ENCODE results near the gene RASSF7.

RASSF7 gene

DNA sequence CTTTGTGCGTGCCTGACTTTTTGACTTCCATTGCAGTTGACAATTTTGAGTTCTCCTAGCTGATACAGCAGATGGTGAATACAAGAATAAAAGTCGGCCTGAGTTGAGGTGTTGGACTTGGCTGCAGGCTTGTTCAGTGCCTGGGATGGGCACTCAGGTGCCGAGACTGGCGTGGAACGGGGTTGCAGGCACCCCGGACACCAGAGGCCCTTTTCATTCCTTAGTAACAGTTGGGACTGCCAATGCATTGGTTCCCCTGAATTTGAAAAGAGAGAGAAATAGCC is 16.8 kb downstream of the RASSF7 start:
- no peak for DNase-seq (ENCODE audit: low spot score)
- in situ Hi-C loops (cut with MboI; ENCODE audit: low sequenced_read_pairs, unreplicated experiment), result no loop called here
- TF ChIP-seq, protein P1, sequence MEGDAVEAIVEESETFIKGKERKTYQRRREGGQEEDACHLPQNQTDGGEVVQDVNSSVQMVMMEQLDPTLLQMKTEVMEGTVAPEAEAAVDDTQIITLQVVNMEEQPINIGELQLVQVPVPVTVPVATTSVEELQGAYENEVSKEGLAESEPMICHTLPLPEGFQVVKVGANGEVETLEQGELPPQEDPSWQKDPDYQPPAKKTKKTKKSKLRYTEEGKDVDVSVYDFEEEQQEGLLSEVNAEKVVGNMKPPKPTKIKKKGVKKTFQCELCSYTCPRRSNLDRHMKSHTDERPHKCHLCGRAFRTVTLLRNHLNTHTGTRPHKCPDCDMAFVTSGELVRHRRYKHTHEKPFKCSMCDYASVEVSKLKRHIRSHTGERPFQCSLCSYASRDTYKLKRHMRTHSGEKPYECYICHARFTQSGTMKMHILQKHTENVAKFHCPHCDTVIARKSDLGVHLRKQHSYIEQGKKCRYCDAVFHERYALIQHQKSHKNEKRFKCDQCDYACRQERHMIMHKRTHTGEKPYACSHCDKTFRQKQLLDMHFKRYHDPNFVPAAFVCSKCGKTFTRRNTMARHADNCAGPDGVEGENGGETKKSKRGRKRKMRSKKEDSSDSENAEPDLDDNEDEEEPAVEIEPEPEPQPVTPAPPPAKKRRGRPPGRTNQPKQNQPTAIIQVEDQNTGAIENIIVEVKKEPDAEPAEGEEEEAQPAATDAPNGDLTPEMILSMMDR (IDR thresholded peaks at IDR 0.05; ENCODE audit: borderline replicate concordance, control extremely low read depth, extremely low read depth, insufficient read depth, missing control alignments), result no peak

GRCh38 chr11:578276-579035 is 17.7 kb downstream of the RASSF7 start:
- no peak for DNase-seq (ENCODE audit: low spot score)
- TF ChIP-seq, protein P1 (IDR thresholded peaks at IDR 0.05; ENCODE audit: borderline replicate concordance, control extremely low read depth, extremely low read depth, insufficient read depth, missing control alignments), result no peak
- in situ Hi-C loops (cut with MboI; ENCODE audit: low sequenced_read_pairs, unreplicated experiment), result no loop called here

GRCh38 chr11:579830-580601 is 19.2 kb downstream of the RASSF7 start:
- TF ChIP-seq, protein P1 (IDR thresholded peaks at IDR 0.05; ENCODE audit: borderline replicate concordance, control extremely low read depth, extremely low read depth, insufficient read depth, missing control alignments), result no peak
- in situ Hi-C loops (cut with MboI; ENCODE audit: low sequenced_read_pairs, unreplicated experiment), result no loop called here
- no peak for DNase-seq (ENCODE audit: low spot score)

GRCh38 chr11:581342-581741 is 20.6 kb downstream of the RASSF7 start:
- in situ Hi-C loops (cut with MboI; ENCODE audit: low sequenced_read_pairs, unreplicated experiment), result no loop called here
- DNase-seq (ENCODE audit: low spot score), result no peak
- TF ChIP-seq, protein P1 (IDR thresholded peaks at IDR 0.05; ENCODE audit: borderline replicate concordance, control extremely low read depth, extremely low read depth, insufficient read depth, missing control alignments), result no peak

- TF ChIP-seq, protein P1 (IDR thresholded peaks at IDR 0.05; ENCODE audit: borderline replicate concordance, control extremely low read depth, extremely low read depth, insufficient read depth, missing control alignments), result no peak
- no peak for DNase-seq (ENCODE audit: low spot score)
- in situ Hi-C loops (cut with MboI; ENCODE audit: low sequenced_read_pairs, unreplicated experiment), result no loop called here
These were observed 21.0 kb downstream of the RASSF7 start for GRCh38 chr11:581752-582151.

GRCh38 chr11:584287-584686 is 23.5 kb downstream of the RASSF7 start:
- TF ChIP-seq, protein P1 (IDR thresholded peaks at IDR 0.05; ENCODE audit: borderline replicate concordance, control extremely low read depth, extremely low read depth, insufficient read depth, missing control alignments), result no peak
- in situ Hi-C loops (cut with MboI; ENCODE audit: low sequenced_read_pairs, unreplicated experiment), result no loop called here
- no peak for DNase-seq (ENCODE audit: low spot score)

Measured in GM13976 (cell line).